ENCODE measurements around the gene SLC28A3.

DNA sequence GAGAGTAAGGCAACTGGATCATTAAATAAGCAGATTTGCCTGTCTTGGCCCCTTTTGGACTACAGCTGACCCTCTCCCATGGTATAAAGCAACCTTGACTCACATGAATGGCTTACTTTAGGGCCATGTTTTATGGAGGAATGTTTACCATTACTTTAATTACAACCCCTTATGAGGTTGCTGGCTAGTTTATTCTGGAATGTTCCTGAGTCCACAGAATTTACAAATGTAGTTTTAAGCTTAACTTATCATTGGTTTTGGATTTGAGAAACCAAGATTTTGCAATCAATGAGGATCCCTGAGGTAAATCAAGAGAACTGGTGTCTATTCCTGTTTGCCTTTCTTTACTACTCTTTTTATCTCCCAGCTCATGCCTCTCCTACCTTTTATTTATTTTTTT is 15.7 kb downstream of the SLC28A3 start:
- TF ChIP-seq, protein P1, sequence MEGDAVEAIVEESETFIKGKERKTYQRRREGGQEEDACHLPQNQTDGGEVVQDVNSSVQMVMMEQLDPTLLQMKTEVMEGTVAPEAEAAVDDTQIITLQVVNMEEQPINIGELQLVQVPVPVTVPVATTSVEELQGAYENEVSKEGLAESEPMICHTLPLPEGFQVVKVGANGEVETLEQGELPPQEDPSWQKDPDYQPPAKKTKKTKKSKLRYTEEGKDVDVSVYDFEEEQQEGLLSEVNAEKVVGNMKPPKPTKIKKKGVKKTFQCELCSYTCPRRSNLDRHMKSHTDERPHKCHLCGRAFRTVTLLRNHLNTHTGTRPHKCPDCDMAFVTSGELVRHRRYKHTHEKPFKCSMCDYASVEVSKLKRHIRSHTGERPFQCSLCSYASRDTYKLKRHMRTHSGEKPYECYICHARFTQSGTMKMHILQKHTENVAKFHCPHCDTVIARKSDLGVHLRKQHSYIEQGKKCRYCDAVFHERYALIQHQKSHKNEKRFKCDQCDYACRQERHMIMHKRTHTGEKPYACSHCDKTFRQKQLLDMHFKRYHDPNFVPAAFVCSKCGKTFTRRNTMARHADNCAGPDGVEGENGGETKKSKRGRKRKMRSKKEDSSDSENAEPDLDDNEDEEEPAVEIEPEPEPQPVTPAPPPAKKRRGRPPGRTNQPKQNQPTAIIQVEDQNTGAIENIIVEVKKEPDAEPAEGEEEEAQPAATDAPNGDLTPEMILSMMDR (IDR thresholded peaks at IDR 0.05) = no peak
- TF ChIP-seq TCF7L2 (IDR thresholded peaks at IDR 0.05; ENCODE audit: low read depth, low read length) = no peak
- TF ChIP-seq REST (IDR thresholded peaks at IDR 0.05; ENCODE audit: insufficient read depth in 1 of 2, low read depth in 2 of 2, low read length in 1 of 2) = no peak
- no peak for TF ChIP-seq POLR2AphosphoS5 (IDR thresholded peaks at IDR 0.05; ENCODE audit: low read depth, low read length)
- no peak for TF ChIP-seq SIN3A (IDR thresholded peaks at IDR 0.05; ENCODE audit: borderline replicate concordance, insufficient read depth, low read depth, low read length)
